Duodenal mucosa (tissue), 2 donors: ENCODE results near the gene PEX11A.

Source experiments
- H3K27ac ChIP-seq: one replicate; pipeline ENCODE4 v1.7.0; 2013; ENCODE audit warnings: low read depth, low read length
- H3K27me3 ChIP-seq, 2 donors: one replicate each; pipeline ENCODE4 v1.7.0; 2013; ENCODE audit warnings: low read length in 2 of 2, control low read depth in 1 of 2; ENCODE audit not compliant: insufficient read depth in 2 of 2, control insufficient read depth in 1 of 2
- H3K36me3 ChIP-seq, 2 donors: one replicate each; pipeline ENCODE4 v1.7.0; 2013; ENCODE audit warnings: low read length in 2 of 2, control low read depth in 1 of 2; ENCODE audit not compliant: insufficient read depth in 2 of 2, control insufficient read depth in 1 of 2
- H3K4me1 ChIP-seq, 2 donors: one replicate each; pipeline ENCODE4 v1.7.0; 2013; ENCODE audit warnings: low read length in 2 of 2, control low read depth in 1 of 2; ENCODE audit not compliant: insufficient read depth in 2 of 2, control insufficient read depth in 1 of 2
- H3K4me3 ChIP-seq, 2 donors: one replicate each; pipeline ENCODE4 v1.7.0; 2013; ENCODE audit warnings: low read length in 2 of 2, low read depth in 1 of 2
- H3K9ac ChIP-seq, 2 donors: one replicate each; pipeline ENCODE4 v1.7.0; 2013; ENCODE audit warnings: low read length in 2 of 2, low read depth in 1 of 2
- H3K9me3 ChIP-seq, 2 donors: one replicate each; pipeline ENCODE4 v1.7.0; 2013; ENCODE audit warnings: low read length in 2 of 2, control low read depth in 1 of 2; ENCODE audit not compliant: control insufficient read depth in 1 of 2

The PEX11A gene

GRCh38 chr15:89677381-89677780 lies 13.2 kb downstream of the PEX11A start:
- Histone ChIP-seq H3K36me3 (no peaks in the 10 kb centered on the region), H3K9ac (no peak overlapping the region), H3K9me3 (no peaks in the 10 kb centered on the region), H3K27ac (no peak overlapping the region), H3K4me3 (no peak overlapping the region), H3K4me1 (peaks cover 9 to 20% of the 10 kb centered on the region in 2 donors), H3K27me3 (no peaks in the 10 kb centered on the region)

- peaks cover under 1 to 13% of the 10 kb centered on the region in 2 donors for H3K4me1 ChIP-seq
- H3K9ac ChIP-seq: no peak overlapping the region
- no peaks in the 10 kb centered on the region for H3K27me3 ChIP-seq
- H3K4me3 ChIP-seq: no peak overlapping the region
- H3K27ac ChIP-seq: no peak overlapping the region
- no peaks in the 10 kb centered on the region for H3K9me3 ChIP-seq
- H3K36me3 ChIP-seq: no peaks in the 10 kb centered on the region
Observed at GRCh38 chr15:89675606-89676005, 14.9 kb downstream of the PEX11A start.

- Histone ChIP-seq H3K9ac (no peak overlapping the region), H3K36me3 (no peaks in the 10 kb centered on the region), H3K9me3 (no peaks in the 10 kb centered on the region), H3K4me1 (peaks cover 0 to 4% of the 10 kb centered on the region in 2 donors), H3K27me3 (no peaks in the 10 kb centered on the region), H3K4me3 (no peak overlapping the region), H3K27ac (no peak overlapping the region)
Observed at GRCh38 chr15:89674526-89674925, 16.0 kb downstream of the PEX11A start.

DNA sequence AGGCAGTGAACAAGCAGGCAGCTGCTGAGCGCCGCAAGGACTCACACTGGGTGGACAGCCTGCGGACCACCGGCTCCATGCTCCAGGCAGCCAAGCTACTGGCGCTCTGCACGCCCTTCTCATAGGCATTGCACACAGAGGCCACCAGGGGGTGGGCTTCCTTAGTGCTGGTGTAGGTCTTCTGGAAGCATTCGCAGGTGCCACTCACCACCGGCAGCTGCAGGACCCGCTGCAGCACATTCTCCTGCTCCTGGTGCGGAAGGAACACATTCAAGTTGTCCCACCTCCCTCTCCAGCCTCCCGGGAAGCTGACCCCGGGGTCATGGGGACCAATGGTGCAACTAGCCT lies 17.4 kb downstream of the PEX11A start:
- H3K4me1 ChIP-seq: no peaks in the 10 kb centered on the region
- no peak overlapping the region for H3K9ac ChIP-seq
- H3K27ac ChIP-seq: no peak overlapping the region

GRCh38 chr15:89672221-89673164 lies 18.1 kb downstream of the PEX11A start:
- no peak overlapping the region for H3K4me3 ChIP-seq
- no peak overlapping the region for H3K27ac ChIP-seq
- no peaks in the 10 kb centered on the region for H3K4me1 ChIP-seq
- no peaks in the 10 kb centered on the region for H3K36me3 ChIP-seq
- H3K27me3 ChIP-seq: no peaks in the 10 kb centered on the region
- no peaks in the 10 kb centered on the region for H3K9me3 ChIP-seq
- H3K9ac ChIP-seq: no peak overlapping the region

More for the DNA sequence above, 17.4 kb downstream of the PEX11A start:
- Histone ChIP-seq H3K4me3 (no peak overlapping the region), H3K27me3 (no peaks in the 10 kb centered on the region), H3K9me3 (no peaks in the 10 kb centered on the region), H3K36me3 (no peaks in the 10 kb centered on the region)

GRCh38 chr15:89671687-89672086 lies 18.9 kb downstream of the PEX11A start:
- Histone ChIP-seq H3K4me3 (no peak overlapping the region), H3K27ac (no peak overlapping the region), H3K4me1 (no peaks in the 10 kb centered on the region), H3K9me3 (no peaks in the 10 kb centered on the region), H3K27me3 (no peaks in the 10 kb centered on the region), H3K9ac (no peak overlapping the region), H3K36me3 (no peaks in the 10 kb centered on the region)

DNA sequence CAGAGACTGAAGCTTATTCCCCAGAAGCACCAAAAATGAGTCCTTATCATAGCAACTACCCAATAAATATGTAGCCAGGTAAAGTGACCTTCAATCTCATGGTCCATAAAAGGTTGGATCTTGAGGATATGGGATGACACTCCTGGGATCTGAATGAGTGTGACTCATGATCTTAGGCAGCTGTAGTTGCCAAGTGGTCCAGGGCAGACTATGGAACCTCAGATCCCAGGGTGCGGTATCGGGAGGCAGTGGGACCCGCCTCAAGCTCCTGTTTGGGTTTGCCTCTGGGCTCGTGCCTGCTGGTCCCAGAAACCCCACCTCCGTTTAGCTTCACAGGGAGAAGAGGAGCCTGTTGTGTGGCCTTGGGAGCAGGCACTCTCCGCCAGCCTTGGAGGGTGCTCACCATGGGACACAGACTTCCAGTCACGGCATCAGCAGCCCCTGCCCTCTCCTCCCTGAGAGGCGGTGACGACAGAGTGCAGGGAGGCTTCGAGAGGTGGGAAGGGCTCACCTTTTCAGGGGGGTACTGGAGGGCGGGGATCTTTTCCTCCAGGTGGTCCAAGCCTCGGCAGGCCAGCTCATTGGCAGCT lies 19.5 kb downstream of the PEX11A start:
- no peaks in the 10 kb centered on the region for H3K27me3 ChIP-seq
- H3K27ac ChIP-seq: no peak overlapping the region
- H3K36me3 ChIP-seq: no peaks in the 10 kb centered on the region
- no peak overlapping the region for H3K4me3 ChIP-seq
- H3K4me1 ChIP-seq: no peaks in the 10 kb centered on the region
- no peaks in the 10 kb centered on the region for H3K9me3 ChIP-seq
- no peak overlapping the region for H3K9ac ChIP-seq

- Histone ChIP-seq H3K27ac (no peak overlapping the region), H3K27me3 (peaks cover 0 to under 1% of the 10 kb centered on the region in 2 donors), H3K9me3 (no peaks in the 10 kb centered on the region), H3K4me3 (no peak overlapping the region), H3K9ac (no peak overlapping the region), H3K36me3 (no peaks in the 10 kb centered on the region), H3K4me1 (peaks cover under 1 to 3% of the 10 kb centered on the region in 2 donors)
Observed at GRCh38 chr15:89669941-89670340, 20.6 kb downstream of the PEX11A start.

GRCh38 chr15:89669309-89669865 lies 21.2 kb downstream of the PEX11A start:
- Histone ChIP-seq H3K36me3 (no peaks in the 10 kb centered on the region), H3K27me3 (peaks cover 0 to 4% of the 10 kb centered on the region in 2 donors), H3K9me3 (no peaks in the 10 kb centered on the region), H3K4me1 (peaks cover 4 to 5% of the 10 kb centered on the region in 2 donors), H3K9ac (no peak overlapping the region), H3K27ac (no peak overlapping the region), H3K4me3 (no peak overlapping the region)

- Histone ChIP-seq H3K4me1 (peaks cover 4 to 5% of the 10 kb centered on the region in 2 donors), H3K9ac (no peak overlapping the region), H3K27me3 (peaks cover 0 to 4% of the 10 kb centered on the region in 2 donors), H3K4me3 (no peak overlapping the region), H3K36me3 (no peaks in the 10 kb centered on the region), H3K27ac (no peak overlapping the region), H3K9me3 (no peaks in the 10 kb centered on the region)
Observed at GRCh38 chr15:89668171-89668570, 22.4 kb downstream of the PEX11A start.
